AG04450 (cell line): ENCODE measurements around the gene PACS2. TPM values are rescaled to one million over a fixed set of nuclear protein-coding genes. Genes with fewer than 3 reads are reported as not detected.

Source experiments
- CTCF ChIA-PET: fragments of 300-600, 350-600 bp; formaldehyde crosslinking; extraction: SDS; loops from one replicate; lab custom pipeline; 2022; ENCODE audit warnings: antibody characterized with exemption, inconsistent platforms; lab: Charles Lee
- POLR2A ChIA-PET: fragments of 350-600 bp; formaldehyde crosslinking; extraction: SDS; loops from one replicate; lab custom pipeline; 2021; ENCODE audit warnings: antibody characterized with exemption, inconsistent platforms; lab: Yijun Ruan, JAX
- DNase-seq: peaks from one replicate; pipeline ENCODE4 v3.0.0-alpha.2; 2011; ENCODE audit warnings: low read depth, low spot score
- H3K27ac ChIP-seq: one replicate; pipeline ENCODE4 v1.5.1; 2012; ENCODE audit warnings: low read depth, low read length, control low read depth
- H3K27me3 ChIP-seq: one replicate; pipeline ENCODE4 v1.6.0; 2012; ENCODE audit warnings: low read length; ENCODE audit not compliant: control insufficient read depth, insufficient read depth
- H3K4me3 ChIP-seq: 2 replicates; pipeline ENCODE4 v1.5.1; 2011; ENCODE audit warnings: mild to moderate bottlenecking, low read depth, low read length, control low read depth
- H3K9me3 ChIP-seq: 2 replicates; pipeline ENCODE4 v1.5.1; 2012; ENCODE audit warnings: low read length; ENCODE audit not compliant: control insufficient read depth, insufficient read depth
- CTCF ChIP-seq: IDR thresholded peaks from 2 replicates; pipeline ENCODE4 v1.5.1; 2011; ENCODE audit warnings: low read depth, low read length, control low read depth, inconsistent platforms
- polyA plus RNA-seq: library from polyadenylated mRNA; depleted of rRNA; stranded (reverse); fragments of >200 nt; gene quantifications from 2 replicates; pipeline ENCODE4 v1.2.3, GENCODE V29; 2011

The PACS2 gene
- polyA plus RNA-seq, 1 experiment: 13.0 TPM

- no peak overlapping the region for H3K4me3 ChIP-seq
- no peaks in the 10 kb centered on the region for H3K27me3 ChIP-seq
- no peak for DNase-seq
- TF ChIP-seq CTCF: no peak
- ChIA-PET POLR2A (interaction anchor here (1.6 kb wide), 1 partner anchor 120 kb away, joined by 5 read pairs; no protein-coding TSS in a partner anchor), CTCF (interaction anchor here (0.6 to 2.5 kb wide), 7 partner anchors 13 to 163 kb away, joined by 3 to 34 read pairs (median 6); no protein-coding TSS in a partner anchor)
- no peaks in the 10 kb centered on the region; the same call in 1 of the 2 replicates for H3K9me3 ChIP-seq
- no peak overlapping the region for H3K27ac ChIP-seq
Observed at GRCh38 chr14:105369653-105370040, 55.1 kb downstream of the PACS2 start.

- H3K9me3 ChIP-seq: no peaks in the 10 kb centered on the region; the same call in 1 of the 2 replicates
- ChIA-PET POLR2A (no interaction called here), CTCF (interaction anchor here (0.7 to 0.9 kb wide), 2 partner anchors 26 to 106 kb away, joined by 5 to 7 read pairs; no protein-coding TSS in a partner anchor)
- no peak overlapping the region for H3K27ac ChIP-seq
- DNase-seq: no peak
- no peaks in the 10 kb centered on the region for H3K27me3 ChIP-seq
- H3K4me3 ChIP-seq: no peak overlapping the region
- no peak for TF ChIP-seq CTCF
Observed at GRCh38 chr14:105374389-105374788, 59.8 kb downstream of the PACS2 start.

DNA sequence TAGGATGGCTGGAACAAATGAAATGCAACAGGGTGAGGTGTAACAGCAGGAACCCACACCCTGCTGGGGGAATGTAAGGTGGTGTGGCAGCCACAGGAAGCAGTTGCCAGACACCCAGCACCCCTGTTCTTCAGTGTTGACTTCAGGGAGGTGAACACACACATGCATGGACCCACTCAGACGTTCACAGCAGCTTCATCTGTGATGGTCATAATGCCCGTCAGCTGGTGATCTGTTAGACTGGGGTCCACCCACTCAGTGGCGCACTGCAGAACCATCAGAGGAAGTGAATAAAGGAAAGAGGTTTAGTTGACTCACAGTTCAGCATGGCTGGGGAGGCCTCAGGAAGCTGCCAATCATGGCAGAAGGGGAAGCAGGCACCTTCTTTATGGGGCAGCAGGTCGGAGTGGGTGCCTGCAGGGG, 61.1 kb downstream of the PACS2 start:
- TF ChIP-seq CTCF: no peak
- no peaks in the 10 kb centered on the region; the same call in 1 of the 2 replicates for H3K9me3 ChIP-seq
- H3K4me3 ChIP-seq: no peak overlapping the region
- POLR2A ChIA-PET: no interaction called here
- CTCF ChIA-PET: no interaction called here
- no peaks in the 10 kb centered on the region for H3K27me3 ChIP-seq
- H3K27ac ChIP-seq: no peak overlapping the region
- no peak for DNase-seq

GRCh38 chr14:105376521-105377440, 62.2 kb downstream of the PACS2 start:
- ChIA-PET CTCF (no interaction called here), POLR2A (no interaction called here)
- Histone ChIP-seq H3K27ac (no peak overlapping the region), H3K27me3 (no peaks in the 10 kb centered on the region), H3K9me3 (no peaks in the 10 kb centered on the region; the same call in 1 of the 2 replicates), H3K4me3 (no peak overlapping the region)
- TF ChIP-seq CTCF: no peak
- DNase-seq: no peak
